Endothelial cell (in vitro differentiated cells): ENCODE results near the gene KCNK15. TPM values are rescaled to one million over a fixed set of nuclear protein-coding genes. Genes with fewer than 3 reads are reported as not detected.

Experiments used
- DNase-seq: peaks from one replicate; pipeline ENCODE4 v3.0.0; 2021; ENCODE audit warnings: low spot score
- H3K27ac Mint-ChIP-seq: one replicate; pipeline ENCODE4 v1.8.0; 2021; ENCODE audit warnings: mixed read lengths, inconsistent platforms; ENCODE audit not compliant: unreplicated experiment
- H3K27me3 Mint-ChIP-seq: one replicate; pipeline ENCODE4 v1.8.0; 2021; ENCODE audit warnings: mild to moderate bottlenecking, moderate library complexity, mixed read lengths, inconsistent platforms; ENCODE audit not compliant: unreplicated experiment
- H3K36me3 Mint-ChIP-seq: one replicate; pipeline ENCODE4 v1.8.0; 2021; ENCODE audit warnings: mild to moderate bottlenecking, low read depth, mixed read lengths, inconsistent platforms; ENCODE audit not compliant: unreplicated experiment
- H3K4me1 Mint-ChIP-seq: one replicate; pipeline ENCODE4 v1.8.0; 2021; ENCODE audit warnings: mild to moderate bottlenecking, mixed read lengths, inconsistent platforms; ENCODE audit not compliant: unreplicated experiment
- H3K4me3 Mint-ChIP-seq: one replicate; pipeline ENCODE4 v1.8.0; 2021; ENCODE audit warnings: mild to moderate bottlenecking, mixed read lengths, inconsistent platforms; ENCODE audit not compliant: unreplicated experiment
- H3K9me3 Mint-ChIP-seq: one replicate; pipeline ENCODE4 v1.8.0; 2021; ENCODE audit warnings: mixed read lengths, inconsistent platforms; ENCODE audit not compliant: unreplicated experiment
- CTCF ChIP-seq: fragments of 200-600 bp; sonication (generic); IDR thresholded peaks from one replicate; pipeline ENCODE4 v1.5.0; 2021; ENCODE audit warnings: antibody characterized with exemption; ENCODE audit not compliant: unreplicated experiment
- total RNA-seq: library from RNA; stranded (reverse); fragmentation: NEBNext Ultra II Directional; extraction: Animal tissue kit (Norgen Biotek cat#: 25700); gene quantifications from one replicate; pipeline ENCODE4 v1.2.1, GENCODE V29; 2021; ENCODE audit not compliant: unreplicated experiment

KCNK15 gene
- total RNA-seq, 1 donor from 2014 or later = not detected

GRCh38 chr20:44787299-44787698 is 41.6 kb downstream of the KCNK15 start:
- Mint-ChIP-seq H3K4me1 (peaks cover 5% of the 10 kb centered on the region), H3K27ac (no peak overlapping the region), H3K4me3 (no peak overlapping the region), H3K36me3 (no peaks in the 10 kb centered on the region), H3K9me3 (no peaks in the 10 kb centered on the region), H3K27me3 (peaks cover 3% of the 10 kb centered on the region)
- no peak for DNase-seq
- no peak for TF ChIP-seq CTCF

GRCh38 chr20:44788706-44789456 is 43.2 kb downstream of the KCNK15 start:
- no peak overlapping the region for H3K27ac Mint-ChIP-seq
- H3K4me1 Mint-ChIP-seq = peaks cover 5% of the 10 kb centered on the region

GRCh38 chr20:44790638-44791393 is 45.2 kb downstream of the KCNK15 start:
- no peak for DNase-seq
- H3K27me3 Mint-ChIP-seq = peaks cover 3% of the 10 kb centered on the region
- peaks cover 4% of the 10 kb centered on the region for H3K4me1 Mint-ChIP-seq
- TF ChIP-seq CTCF = no peak
- no peak overlapping the region for H3K27ac Mint-ChIP-seq
- no peak overlapping the region for H3K4me3 Mint-ChIP-seq
- H3K36me3 Mint-ChIP-seq = no peaks in the 10 kb centered on the region
- H3K9me3 Mint-ChIP-seq = no peaks in the 10 kb centered on the region

More at GRCh38 chr20:44788706-44789456, 43.2 kb downstream of the KCNK15 start:
- DNase-seq = no peak
- no peak for TF ChIP-seq CTCF
- H3K4me3 Mint-ChIP-seq = no peak overlapping the region
- H3K27me3 Mint-ChIP-seq = peaks cover 3% of the 10 kb centered on the region
- no peaks in the 10 kb centered on the region for H3K9me3 Mint-ChIP-seq
- H3K36me3 Mint-ChIP-seq = no peaks in the 10 kb centered on the region

- DNase-seq = no peak
- no peaks in the 10 kb centered on the region for H3K36me3 Mint-ChIP-seq
- no peak overlapping the region for H3K27ac Mint-ChIP-seq
- H3K9me3 Mint-ChIP-seq = no peaks in the 10 kb centered on the region
- no peaks in the 10 kb centered on the region for H3K27me3 Mint-ChIP-seq
- H3K4me3 Mint-ChIP-seq = no peak overlapping the region
- TF ChIP-seq CTCF = no peak
- no peaks in the 10 kb centered on the region for H3K4me1 Mint-ChIP-seq
These were observed 47.1 kb downstream of the KCNK15 start for GRCh38 chr20:44792796-44793195.

- no peak overlapping the region for H3K4me3 Mint-ChIP-seq
- no peak overlapping the region for H3K27ac Mint-ChIP-seq
These were observed 50.2 kb downstream of the KCNK15 start for GRCh38 chr20:44795836-44796235.

More at GRCh38 chr20:44795836-44796235, 50.2 kb downstream of the KCNK15 start:
- DNase-seq = no peak
- Mint-ChIP-seq H3K9me3 (no peaks in the 10 kb centered on the region), H3K4me1 (no peaks in the 10 kb centered on the region), H3K36me3 (no peaks in the 10 kb centered on the region), H3K27me3 (peaks cover 2% of the 10 kb centered on the region)
- no peak for TF ChIP-seq CTCF
